HG03103 (cell line): ENCODE data around the gene CCT5.

ENCODE experiments used
- ATAC-seq: cut with Tn5 transposase; IDR thresholded peaks from one replicate; pipeline ENCODE4 v1.9.1; 2021; ENCODE audit warnings: low read depth; ENCODE audit not compliant: unreplicated experiment

The CCT5 gene

GRCh38 chr5:10249948-10250805, at the start of gene CCT5:
Gene CCT5 (plus strand): TSS chr5:10250280. CDS start chr5:10250341, 61 bp downstream.
- peak; percentile 72 for ATAC-seq

- ATAC-seq = no peak
These were observed 48.7 kb upstream of the CCT5 start for GRCh38 chr5:10201223-10201868.

DNA sequence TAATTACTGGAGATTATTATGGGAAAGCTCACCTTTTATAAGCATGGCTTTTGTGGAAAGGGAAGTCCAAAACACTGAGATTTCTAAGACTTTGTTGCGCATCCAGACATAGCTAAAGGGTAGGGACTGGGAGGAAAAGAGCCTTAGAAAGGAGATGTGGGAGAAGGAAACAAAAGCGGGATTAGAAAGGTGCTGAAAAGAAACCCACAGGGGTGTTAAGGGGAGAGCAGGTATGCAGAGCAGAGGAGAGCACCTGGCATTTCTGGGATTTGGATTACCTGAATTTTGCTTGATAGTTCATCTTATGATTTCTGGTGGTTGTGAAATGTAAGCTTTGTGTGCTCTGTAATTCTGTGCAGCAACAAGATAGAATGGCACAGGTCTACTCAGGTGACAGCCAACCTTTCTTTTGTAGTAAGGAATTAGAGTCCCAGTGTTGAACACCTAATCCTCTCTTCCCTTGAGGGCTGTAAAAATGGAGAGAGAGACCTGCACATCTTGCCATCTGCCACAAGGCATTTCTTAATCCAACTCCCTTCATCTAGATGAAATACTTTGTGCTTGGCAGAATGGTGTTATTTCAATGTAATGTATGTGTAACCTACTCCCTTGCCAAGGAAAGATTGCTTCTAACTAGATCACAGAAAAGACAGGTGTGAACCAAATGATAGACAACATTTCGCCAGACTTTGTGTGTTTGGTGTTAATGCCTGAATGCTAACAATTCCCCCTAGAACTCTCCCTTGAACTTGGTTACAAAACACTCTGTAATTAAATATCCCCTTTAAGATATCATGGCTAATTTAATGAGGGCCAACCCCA, 47.8 kb upstream of the CCT5 start:
- no peak for ATAC-seq

DNA sequence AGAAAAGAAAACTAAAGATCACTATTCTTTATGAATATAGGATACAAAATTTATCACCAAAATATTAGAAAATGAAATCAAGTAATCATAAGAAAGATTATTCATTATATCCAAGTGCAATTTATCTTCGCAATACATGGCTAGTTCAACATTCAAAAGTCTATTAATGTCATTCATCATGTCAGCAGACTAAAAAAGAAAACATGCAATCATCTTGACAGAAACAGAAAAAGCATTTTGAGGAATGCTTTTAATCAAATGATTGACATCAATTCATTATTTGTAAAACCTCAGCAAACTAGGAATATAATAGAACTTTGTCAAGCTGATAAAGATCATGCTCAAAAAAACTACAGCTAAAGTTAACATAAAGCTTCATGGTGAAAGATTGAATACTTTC, 41.1 kb upstream of the CCT5 start:
- no peak for ATAC-seq

DNA sequence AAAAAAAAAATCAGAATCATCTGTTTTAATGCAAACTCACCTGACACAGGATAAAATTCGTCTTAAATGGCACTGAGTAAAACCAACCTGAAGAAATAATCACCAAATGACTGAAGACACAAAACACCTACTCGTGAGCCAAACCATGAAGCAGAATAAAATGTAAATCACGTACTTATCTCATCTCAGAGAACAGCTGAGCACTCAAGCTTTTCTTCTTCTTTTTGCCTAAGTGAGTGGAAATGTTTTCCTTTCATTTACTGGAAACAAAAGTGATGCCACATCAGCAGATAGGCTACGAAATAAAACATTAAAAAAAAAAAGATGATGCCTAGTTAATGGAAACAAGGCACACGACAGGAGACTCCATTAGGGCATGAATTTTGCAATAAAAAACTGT, 36.8 kb upstream of the CCT5 start:
- no peak for ATAC-seq

DNA sequence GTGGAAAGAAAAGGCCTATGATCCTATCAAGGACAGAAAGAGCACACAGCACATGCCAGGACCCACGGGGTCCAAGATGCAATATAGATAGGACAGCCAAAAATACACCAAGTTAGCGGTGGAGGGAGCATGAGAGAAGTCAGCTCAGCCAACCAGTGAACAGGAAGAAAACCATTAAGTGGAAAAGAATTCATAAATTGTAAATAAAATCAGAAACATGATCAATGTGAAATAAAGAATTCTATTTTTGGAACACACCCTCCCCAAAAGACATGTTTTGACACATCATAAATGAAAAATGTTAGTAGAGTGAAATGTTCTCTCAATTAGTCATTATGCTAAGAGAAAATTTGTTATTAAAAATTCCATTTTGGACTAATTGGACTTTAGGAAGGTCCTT, 36.0 kb upstream of the CCT5 start:
- no peak for ATAC-seq

GRCh38 chr5:10215366-10215765, 34.7 kb upstream of the CCT5 start:
- no peak for ATAC-seq

GRCh38 chr5:10216107-10216506, 34.0 kb upstream of the CCT5 start:
- ATAC-seq = no peak

DNA sequence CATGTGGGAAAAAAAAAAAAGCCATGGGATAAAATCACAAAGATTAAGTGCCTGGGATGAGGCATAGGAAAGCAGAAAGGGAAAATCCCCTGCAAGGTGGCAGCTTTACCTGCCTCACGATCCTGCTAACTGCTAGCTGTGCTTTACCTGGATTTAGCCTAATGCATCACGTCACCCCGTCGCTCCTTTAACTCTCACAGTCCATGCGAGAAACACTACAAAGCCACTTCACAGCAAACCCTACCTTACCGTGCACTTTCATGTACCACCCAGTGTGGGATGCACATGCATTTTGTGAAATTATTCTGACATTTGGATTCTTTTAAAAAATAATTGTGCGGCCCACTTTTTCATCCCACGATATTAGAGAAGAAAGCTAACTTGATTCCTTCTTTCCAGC, 31.4 kb upstream of the CCT5 start:
- ATAC-seq = no peak

GRCh38 chr5:10219068-10219467, 31.0 kb upstream of the CCT5 start:
- ATAC-seq = no peak

- no peak for ATAC-seq
These were observed 29.8 kb upstream of the CCT5 start for GRCh38 chr5:10220248-10220647.

DNA sequence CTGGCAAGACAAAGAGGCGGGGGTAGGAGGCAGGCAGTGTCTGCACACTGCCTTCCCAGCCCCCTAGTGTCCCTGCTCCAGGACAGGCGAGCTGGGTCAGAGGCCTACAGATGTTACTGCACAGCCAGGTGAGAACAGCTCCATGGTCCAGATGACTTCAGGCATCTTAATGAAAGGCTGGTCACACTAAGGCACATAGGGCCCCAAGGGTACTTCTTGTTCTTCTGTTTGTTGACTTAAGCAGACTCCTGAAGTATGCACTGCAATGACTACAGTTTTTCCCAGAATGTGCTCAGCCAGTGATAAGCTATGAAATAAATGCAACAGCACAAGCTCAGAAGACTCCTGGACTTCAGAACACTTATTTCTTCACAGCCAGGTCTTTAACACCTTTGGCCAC, 27.8 kb upstream of the CCT5 start:
- no peak for ATAC-seq

GRCh38 chr5:10227379-10227778, 22.7 kb upstream of the CCT5 start:
- ATAC-seq = no peak

- no peak for ATAC-seq
These were observed 21.8 kb upstream of the CCT5 start for GRCh38 chr5:10228288-10228687.

DNA sequence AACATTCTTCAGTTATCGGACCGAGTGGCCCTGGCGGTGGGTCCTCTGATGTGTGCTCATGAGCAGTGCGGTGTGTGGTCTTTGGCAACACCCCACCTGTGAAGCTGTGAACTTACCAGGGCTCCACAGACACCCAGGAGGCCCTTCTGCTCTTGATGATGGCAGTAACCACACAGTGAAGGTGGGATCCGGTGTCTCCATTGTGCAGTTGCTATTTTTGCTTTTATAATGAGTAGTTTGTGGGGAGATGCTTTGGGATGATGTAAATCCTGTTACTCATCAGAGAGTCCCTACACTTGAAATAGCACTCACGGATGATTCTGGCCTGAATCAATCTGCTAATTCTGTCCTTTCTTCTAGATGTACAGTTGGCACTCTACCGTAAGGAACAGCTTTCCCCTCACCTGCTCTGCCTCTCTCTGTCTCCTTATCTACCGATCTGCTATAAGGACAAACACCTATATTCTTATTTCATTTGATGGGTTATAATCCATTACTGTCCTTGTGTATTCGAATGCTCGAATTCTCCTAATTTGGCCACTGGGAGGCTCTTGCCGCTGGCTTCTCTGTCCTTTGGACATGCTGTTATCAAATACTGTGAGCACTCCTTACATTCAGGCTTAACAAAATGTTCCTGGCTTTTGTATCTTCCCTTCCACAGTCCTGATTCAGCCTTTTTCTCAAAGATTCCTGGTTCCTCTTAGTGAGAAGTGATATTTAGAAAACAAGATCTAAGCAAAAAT, 20.6 kb upstream of the CCT5 start:
- ATAC-seq = no peak

- ATAC-seq = no peak
These were observed 17.7 kb upstream of the CCT5 start for GRCh38 chr5:10232386-10232785.

GRCh38 chr5:10233011-10233410, 17.1 kb upstream of the CCT5 start:
- ATAC-seq = no peak

DNA sequence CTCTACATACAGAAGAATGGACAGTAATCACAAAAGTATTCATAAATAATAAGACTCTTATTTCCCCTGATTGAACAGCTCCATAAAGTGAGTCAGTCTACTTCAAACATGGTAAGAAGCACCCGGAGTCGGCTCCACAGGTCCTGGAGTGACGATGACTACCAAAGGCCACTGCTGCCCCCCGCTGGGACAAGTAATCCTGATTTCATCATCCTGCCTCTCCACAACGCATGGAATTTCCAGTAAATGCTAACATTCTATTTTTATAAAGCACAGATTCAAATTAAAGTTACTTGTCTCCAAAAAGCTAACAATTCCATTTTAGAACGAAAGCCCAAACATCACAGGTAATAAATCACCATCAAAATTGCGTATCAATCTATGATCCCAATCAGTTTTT, 16.6 kb upstream of the CCT5 start:
- ATAC-seq = no peak

GRCh38 chr5:10235350-10235749, 14.7 kb upstream of the CCT5 start:
- ATAC-seq = no peak

DNA sequence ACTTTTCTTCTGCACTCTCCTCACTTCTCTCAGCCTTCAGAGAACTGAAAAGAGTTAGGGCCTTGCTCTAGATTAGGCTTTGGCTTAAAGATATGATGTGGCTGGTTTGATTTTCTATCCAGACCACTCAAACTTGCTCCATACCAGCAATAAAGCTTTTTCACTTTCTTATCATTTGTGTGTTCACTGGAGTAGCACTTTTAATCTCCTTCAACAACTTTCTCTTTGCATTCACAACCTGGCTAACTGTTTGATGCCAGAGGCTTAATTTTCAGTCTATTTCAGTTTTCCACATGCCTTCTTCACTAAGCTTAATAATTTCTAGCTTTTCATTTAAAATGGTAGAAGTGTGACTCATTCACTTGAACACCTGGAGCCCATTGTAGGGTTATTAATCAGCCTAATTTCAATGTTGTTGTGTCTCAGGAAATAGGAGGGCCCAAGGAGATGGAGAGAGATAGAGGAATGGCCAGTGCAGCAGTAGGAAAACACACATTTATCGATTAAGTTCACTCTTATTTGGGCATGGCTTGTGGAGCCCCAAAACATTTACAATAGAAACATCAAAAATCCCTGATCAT, 6.3 kb upstream of the CCT5 start:
- ATAC-seq = no peak
